Stimulated activated CD4-positive, alpha-beta T cell treated with anti-CD3 and anti-CD28 coated beads, TNF-alpha, amount 100 ng/mL, for 1 hour (primary cell): ENCODE results near the gene BICDL2.

Experiments used
- DNase-seq, 3 donors: peaks; one replicate each; pipeline ENCODE4 v3.0.0-alpha.2; 2020; ENCODE audit warnings: low read depth in 3 of 3, low spot score in 1 of 3

The BICDL2 gene

DNA sequence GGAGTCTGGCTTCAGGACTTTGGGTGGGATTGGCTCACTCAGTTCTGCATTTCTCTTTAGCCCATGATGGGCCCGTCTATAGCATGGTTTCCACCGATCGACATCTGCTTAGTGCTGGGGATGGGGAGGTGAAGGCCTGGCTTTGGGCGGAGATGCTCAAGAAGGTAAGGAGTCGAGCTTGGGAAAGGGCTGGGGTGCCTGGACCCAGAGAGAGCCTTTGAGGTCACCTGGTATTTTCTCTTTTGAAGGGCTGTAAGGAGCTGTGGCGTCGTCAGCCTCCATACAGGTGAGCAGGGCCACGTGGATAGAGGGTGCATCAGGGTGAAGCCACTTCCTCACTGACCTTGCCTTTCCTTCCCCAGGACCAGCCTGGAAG, 10.8 kb downstream of the BICDL2 start:
- no peak for DNase-seq

DNA sequence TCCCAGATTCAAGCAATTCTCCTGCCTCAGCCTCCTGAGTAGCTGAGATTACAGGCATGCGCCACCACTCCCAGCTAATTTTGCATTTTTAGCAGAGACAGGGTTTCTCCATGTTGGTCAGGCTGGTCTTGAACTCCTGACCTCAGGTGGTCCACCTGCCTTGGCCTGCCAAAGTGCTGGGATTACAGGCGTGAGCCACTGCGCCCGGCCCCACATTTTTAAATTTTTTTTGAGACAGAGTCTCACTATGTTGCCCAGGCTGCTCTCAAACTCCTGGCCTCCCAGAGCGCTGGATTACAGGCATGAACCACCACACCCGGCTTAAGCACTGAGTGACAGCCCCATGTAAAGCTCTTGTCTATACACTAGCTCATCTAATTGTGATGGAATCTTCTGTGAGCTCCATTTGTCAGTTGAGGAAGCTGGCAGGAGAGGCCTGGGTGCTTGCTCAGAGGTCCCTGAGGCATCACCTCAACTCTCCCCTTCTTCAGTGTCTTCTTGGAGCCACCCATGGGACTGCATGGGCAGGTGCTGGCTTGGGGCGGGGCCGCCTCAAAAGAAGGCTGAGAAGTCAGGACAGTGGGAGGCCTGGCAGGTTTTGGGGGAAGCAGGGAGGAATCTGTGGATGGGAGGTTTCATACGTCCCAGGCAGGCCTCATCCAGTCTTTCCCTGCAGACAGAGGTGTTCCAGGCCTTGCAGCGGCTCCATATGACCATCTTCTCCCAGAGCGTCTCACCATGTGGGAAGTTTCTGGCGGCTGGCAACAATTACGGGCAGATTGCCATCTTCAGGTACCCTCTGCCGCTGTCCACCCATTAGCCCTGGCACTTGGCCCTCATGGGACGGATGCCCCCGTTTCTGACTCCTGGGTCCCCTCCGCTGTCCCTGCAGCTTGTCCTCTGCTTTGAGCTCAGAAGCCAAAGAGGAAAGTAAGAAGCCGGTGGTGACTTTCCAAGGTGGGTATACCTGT, 11.4 kb downstream of the BICDL2 start:
- no peak for DNase-seq

DNA sequence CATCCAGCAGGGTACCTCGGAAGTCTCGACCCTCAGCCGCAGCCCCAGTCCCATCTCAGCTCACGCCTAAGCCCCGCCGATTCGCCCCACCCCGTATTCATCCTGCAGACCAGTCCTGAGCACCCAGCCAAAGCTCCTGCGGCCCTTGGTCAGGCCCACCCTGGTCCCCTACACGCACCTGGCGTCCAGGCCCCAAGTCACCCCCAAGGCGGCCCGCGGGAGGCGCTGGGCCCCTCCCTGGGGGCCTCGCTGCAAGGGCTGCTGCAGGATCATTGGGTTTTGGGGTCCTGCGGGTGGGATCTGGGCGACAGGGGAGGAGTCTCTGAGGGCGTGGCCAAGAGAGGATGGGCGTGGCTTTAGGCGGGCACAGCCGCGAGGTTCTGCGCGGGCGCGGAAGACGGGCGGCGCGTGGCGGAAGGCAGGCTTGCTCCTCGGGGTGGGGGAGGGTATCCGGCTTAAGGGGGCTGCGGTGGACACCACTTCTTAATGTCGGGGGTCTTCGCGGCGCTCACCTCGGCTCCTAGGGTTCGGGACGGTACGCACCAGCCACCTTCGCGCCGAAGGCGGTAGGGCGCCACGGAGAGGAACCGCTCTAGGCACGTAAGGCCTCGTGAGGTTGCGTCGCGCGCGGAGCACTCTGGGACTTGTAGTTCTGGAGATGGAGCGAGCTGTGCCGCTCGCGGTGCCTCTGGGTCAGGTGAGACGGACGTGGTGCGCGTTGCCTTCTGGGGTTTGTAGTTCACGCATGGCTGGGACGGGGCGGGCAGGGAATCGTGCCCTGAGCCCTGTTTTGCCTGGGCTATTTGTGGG, 12.9 kb downstream of the BICDL2 start, which contains the start of the genes HCFC1R1 and THOC6:
Gene HCFC1R1, minus strand, starts transcription at position 274 of the 810 bp plus-strand sequence. Its CDS starts 1 bp downstream, at position 273.
Gene THOC6, plus strand, starts transcription at position 367 of the 810 bp plus-strand sequence. Its CDS starts 292 bp downstream, at position 659.
- peak; percentile 79 to 88 (median 87) for DNase-seq

DNA sequence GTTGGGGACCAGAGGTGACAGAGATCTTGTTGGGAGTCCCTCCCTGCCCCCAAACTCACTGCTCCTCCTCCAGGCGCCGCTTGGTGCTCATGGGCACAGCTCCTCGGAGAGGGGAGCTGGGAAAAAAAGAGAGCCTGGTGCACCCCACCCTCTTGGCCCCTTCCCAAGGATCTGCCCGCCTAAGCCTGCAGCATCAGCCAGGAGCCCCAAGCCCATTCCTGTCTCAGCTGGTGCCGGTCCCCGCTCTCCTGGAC, 13.4 kb downstream of the BICDL2 start:
- no peak for DNase-seq

DNA sequence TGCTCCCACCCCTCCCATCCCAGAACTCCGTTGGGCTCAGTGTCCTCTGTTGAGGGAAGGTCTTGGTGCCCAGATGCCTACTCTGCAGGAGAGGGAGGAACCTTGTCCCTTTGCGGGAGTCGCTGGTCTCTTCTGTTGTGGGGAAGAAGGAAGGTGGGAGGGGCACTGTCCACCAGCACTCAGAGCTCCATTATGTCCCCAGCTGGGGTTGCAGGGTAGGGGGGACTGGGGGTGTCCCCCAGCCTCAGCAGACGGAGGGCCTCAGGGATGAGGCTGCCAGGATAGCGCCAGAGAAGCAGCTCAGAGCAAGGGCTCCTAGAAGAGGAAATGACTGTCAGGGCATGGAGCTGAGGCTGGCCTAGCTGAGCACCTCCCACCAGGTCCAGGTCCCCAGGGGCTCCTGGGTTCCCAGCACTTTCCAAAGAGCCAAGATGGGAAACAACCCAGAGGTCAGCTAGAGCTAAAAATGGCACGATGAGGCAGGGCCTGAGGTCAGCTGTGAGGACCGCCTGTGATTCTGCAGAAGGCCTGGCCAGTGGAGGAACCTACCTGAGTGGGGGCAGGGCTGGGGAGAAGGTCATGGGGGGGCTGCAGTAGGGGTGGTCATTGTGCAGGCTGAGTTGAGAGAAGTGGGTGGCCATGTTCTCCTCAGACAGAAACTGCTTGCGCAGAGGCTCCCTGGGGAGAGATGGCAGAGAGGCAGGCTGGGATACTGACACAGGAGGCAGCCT, 13.9 kb downstream of the BICDL2 start:
- no peak for DNase-seq

GRCh38 chr16:3022208-3022683, 14.5 kb downstream of the BICDL2 start:
- peak; percentile 66 to 89 (median 75) for DNase-seq

- DNase-seq, result peak; percentile 35 to 67 (median 66)
These were observed 15.1 kb downstream of the BICDL2 start for GRCh38 chr16:3021449-3022207.

DNA sequence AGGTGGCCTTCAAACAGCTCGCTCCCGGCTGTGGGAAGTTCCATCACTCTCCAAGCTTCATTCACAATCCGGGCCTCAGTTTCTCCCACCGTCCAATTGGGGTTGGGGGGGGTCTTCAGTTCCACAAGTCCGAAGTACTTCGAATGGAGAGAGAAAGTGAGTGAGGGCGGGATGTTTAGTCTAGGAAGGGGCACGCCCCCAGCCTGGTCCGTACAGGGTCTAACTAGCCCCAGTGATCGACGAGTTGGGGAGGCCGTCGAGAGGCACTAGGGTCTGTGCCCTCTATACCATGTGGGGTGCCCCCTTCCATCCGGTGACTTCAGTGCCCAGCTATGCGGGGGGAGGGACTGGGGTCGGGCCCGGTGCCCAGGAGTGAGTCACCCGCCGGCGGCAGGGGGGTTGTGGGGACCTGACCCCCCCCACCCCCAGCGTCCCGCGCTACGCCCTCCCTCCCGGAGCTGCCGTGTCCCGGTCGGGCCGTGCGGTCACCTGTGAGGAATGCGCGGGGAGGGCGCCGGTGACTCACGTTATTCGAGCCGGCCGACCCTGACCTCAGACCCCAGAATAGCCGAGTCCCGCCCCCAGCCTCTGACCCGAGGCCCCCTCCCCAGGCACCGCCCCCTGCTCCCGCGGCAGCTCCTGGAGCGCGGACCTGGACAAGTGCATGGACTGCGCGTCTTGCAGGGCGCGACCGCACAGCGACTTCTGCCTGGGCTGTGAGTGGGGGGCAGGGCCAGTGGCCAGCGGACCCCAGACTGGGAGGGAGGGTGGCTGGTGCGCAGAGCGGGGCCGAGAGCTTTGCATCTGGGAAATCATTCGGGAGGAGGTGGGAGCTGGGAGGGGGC, 15.9 kb downstream of the BICDL2 start:
- DNase-seq, result peak in 1 of 3 donors; percentile 49

- DNase-seq, result peak in 2 of 3 donors; percentile 37 to 46
These were observed 16.5 kb downstream of the BICDL2 start, which contains the start of gene TNFRSF12A for GRCh38 chr16:3020247-3020603. Gene TNFRSF12A (plus strand): TSS chr16:3020368. CDS start chr16:3020398, 30 bp downstream.

DNA sequence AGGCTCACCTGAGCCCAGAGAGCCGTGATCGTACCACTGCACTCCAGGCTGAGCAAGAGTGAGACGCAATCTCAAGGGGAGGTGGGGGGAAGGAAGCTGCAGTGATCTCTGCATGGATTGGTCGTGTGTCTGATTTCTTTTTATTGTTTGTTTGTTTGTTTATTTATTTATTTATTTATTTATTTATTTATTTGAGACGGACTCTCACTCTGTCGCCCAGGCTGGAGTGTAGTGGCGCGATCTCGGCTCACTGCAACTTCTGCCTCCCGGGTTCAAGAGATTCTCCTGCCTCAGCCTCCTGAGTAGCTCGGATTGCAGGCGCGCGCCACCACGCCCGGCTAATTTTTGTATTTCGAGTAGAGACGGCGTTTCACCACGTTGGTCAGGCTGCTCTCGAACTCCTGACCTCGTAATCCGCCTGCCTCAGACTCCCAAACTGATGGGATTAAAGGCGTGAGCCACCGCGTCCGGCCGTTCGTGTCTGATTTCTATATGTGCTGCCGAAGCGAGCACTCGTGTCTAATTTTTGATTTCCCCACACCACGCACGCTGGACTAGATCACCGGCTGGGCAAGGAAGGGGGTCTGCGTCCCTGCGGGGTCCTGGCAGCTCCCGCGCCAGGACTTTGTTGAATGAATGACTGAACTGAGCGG, 17.0 kb downstream of the BICDL2 start:
- DNase-seq, result no peak

DNA sequence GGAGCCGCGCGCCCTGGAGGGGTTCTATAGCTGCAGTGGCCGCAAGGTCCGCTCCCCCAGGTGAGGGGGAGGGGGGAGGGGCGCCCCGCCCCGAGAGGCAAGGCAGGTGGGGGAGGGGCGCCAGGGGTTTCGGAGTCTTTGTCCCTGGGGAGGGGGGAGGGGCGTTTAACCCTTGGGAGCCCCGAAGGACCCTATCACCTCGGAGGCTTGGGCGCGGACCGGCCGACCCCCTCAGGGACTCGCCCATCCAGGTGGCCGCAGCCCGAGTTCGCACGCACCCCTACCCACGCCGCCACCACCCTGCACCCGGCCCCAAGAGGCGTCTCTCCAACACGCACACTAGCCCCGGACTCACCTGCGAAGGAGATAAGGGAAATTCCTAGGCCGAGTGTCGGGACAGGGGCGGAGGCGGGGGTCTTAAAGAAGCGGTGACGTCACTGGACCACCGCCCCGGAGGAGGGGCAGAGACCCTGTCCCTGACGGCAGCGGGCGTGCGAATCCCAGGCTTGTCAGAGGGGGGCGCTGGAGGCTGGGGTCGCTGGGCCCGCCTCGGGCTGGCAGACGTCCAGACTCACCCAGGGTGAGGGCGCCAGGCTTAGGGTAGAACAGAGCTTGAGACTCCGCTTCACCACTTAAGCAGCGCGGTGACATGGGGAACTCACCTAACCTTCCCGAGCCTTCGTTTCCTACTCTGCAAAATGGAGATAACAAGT, 18.8 kb downstream of the BICDL2 start, which contains the start of gene CLDN6:
Gene CLDN6, minus strand, starts transcription at position 390 of the 713 bp plus-strand sequence. CDS start 2,162 bp downstream, outside the sequence.
- no peak for DNase-seq

GRCh38 chr16:3017344-3017743, 19.4 kb downstream of the BICDL2 start:
- DNase-seq, result no peak

DNA sequence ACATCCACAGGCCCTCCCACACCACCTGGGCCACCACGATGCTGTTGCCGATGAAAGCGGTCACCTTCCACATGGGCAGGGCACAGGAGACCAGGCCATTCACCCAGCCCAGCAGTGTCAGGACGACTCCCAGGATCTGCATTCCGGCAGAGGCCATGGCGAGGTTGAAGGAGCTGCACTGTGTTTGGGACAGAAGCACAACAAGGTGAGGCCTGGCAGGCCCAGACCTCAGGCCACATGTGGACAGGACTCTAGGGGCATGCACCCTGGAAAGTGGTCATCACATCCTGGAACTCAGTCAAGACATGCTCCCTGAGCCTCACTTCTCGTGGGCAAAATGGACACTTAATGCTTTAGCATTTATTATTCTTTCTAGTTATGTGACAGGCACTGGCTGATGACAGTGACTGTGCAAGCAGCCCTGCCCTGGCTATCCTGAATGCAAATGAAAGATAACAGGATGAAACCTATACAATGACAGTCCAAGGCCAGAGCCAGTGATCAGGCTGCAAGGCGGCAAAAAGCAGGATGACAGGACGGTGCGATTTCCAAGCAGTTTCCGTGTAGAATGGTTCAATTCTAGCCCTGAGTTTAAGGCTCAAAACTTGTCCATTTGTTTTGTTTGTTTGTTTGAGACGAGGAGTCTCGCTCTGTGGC, 20.8 kb downstream of the BICDL2 start:
- no peak for DNase-seq

- DNase-seq, result no peak
These were observed 21.8 kb downstream of the BICDL2 start for GRCh38 chr16:3014971-3015370.

DNA sequence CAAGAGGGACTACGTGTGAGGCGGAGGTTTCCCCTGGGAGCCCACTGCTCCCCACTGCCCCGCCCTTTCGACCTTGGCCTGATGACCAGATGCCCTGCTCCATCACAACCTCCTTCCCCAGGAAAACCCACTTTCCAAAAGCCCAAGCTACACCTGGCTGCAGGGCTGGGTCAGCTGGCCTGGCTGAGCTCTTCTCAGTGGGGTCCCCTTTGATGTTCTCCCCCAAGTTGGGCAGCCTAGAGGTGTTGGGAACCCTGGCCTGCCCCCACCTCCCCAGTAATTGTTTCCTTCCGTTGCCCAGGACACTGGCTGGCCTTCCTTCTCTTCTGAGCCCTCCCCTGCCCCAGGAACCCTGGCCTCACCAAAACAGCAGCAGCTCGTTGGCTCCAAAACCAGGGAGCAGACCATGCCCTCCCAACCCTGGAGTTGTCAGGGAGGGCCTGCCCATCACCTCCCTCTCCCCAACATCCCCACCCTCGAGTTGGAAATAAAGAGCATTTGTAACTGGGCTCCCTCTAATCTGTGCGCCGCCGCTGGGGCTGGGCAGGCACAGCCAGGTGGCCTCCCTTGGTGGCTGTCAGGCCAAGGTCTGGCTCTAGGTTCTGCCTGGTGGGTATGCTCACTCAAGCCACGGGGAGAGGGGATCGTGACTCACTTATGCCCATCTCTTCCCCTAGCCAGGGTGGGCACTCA, 22.6 kb downstream of the BICDL2 start:
- DNase-seq, result no peak

DNA sequence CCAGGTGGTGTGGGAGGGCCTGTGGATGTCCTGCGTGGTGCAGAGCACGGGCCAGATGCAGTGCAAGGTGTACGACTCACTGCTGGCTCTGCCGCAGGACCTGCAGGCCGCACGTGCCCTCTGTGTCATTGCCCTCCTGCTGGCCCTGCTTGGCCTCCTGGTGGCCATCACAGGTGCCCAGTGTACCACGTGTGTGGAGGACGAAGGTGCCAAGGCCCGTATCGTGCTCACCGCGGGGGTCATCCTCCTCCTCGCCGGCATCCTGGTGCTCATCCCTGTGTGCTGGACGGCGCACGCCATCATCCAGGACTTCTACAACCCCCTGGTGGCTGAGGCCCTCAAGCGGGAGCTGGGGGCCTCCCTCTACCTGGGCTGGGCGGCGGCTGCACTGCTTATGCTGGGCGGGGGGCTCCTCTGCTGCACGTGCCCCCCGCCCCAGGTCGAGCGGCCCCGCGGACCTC, 23.2 kb downstream of the BICDL2 start:
- DNase-seq, result no peak
